GM19324 (cell line): Measurements from ENCODE around the gene FBXO36.
A peak's percentile ranks its signal among the peaks of the same experiment; 100 is the strongest.
"Not testable (repeated sequence)": the region's sequence is repeated elsewhere in the genome, so short reads cannot be mapped to it uniquely, and the experiment has no call there.

Source experiments
- ATAC-seq: cut with Tn5 transposase; IDR thresholded peaks from one replicate; pipeline ENCODE4 v1.9.1; 2021; ENCODE audit warnings: mild to moderate bottlenecking, moderate library complexity; ENCODE audit not compliant: unreplicated experiment, low FRiP score

The FBXO36 gene

GRCh38 chr2:229910147-229910831 is 12.0 kb upstream of the FBXO36 start:
- no peak for ATAC-seq

- ATAC-seq, result peak; percentile 60
Observed at GRCh38 chr2:229910832-229911412, 11.4 kb upstream of the FBXO36 start.

- no peak for ATAC-seq
Observed at GRCh38 chr2:229914171-229914570, 8.1 kb upstream of the FBXO36 start.

GRCh38 chr2:229917793-229918192 is 4.5 kb upstream of the FBXO36 start:
- no peak for ATAC-seq

- no peak for ATAC-seq
Observed at GRCh38 chr2:229920011-229920641, 2.2 kb upstream of the FBXO36 start.

GRCh38 chr2:229921101-229921891 is 1.0 kb upstream of the FBXO36 start:
- peak; percentile 31 for ATAC-seq

GRCh38 chr2:229921892-229922448 is 333 bp upstream of the FBXO36 start, which contains the start of gene TRIP12:
TRIP12 (minus strand) TSS chr2:229922009; CDS start chr2:229880079, 41,930 bp downstream.
- ATAC-seq, result peak; percentile 71

GRCh38 chr2:229924541-229924940 is 2.2 kb downstream of the FBXO36 start:
- ATAC-seq, result not testable (repeated sequence)

- no peak for ATAC-seq
Observed at GRCh38 chr2:229925201-229925600, 2.9 kb downstream of the FBXO36 start.

GRCh38 chr2:229927817-229928321 is 5.6 kb downstream of the FBXO36 start:
- no peak for ATAC-seq

- ATAC-seq, result no peak
Observed at GRCh38 chr2:229930656-229931055, 8.4 kb downstream of the FBXO36 start.

GRCh38 chr2:229931241-229931640 is 8.9 kb downstream of the FBXO36 start:
- ATAC-seq, result no peak

GRCh38 chr2:229937537-229937936 is 15.2 kb downstream of the FBXO36 start:
- ATAC-seq, result no peak

GRCh38 chr2:229942671-229943070 is 20.4 kb downstream of the FBXO36 start:
- ATAC-seq, result no peak

- ATAC-seq, result no peak
Observed at GRCh38 chr2:229943171-229943570, 20.9 kb downstream of the FBXO36 start.

- no peak for ATAC-seq
Observed at GRCh38 chr2:229943770-229944449, 21.6 kb downstream of the FBXO36 start.

GRCh38 chr2:229945975-229946374 is 23.7 kb downstream of the FBXO36 start:
- ATAC-seq, result no peak

- no peak for ATAC-seq
Observed at GRCh38 chr2:229947544-229947943, 25.2 kb downstream of the FBXO36 start.

GRCh38 chr2:229952256-229952835 is 30.0 kb downstream of the FBXO36 start:
- no peak for ATAC-seq

- ATAC-seq, result no peak
Observed at GRCh38 chr2:229955663-229956062, 33.4 kb downstream of the FBXO36 start.
